Measurements from ENCODE around the gene RPP25L.
"Not testable (repeated sequence)": the region's sequence is repeated elsewhere in the genome, so short reads cannot be mapped to it uniquely, and the experiment has no call there.

Gene RPP25L, protein sequence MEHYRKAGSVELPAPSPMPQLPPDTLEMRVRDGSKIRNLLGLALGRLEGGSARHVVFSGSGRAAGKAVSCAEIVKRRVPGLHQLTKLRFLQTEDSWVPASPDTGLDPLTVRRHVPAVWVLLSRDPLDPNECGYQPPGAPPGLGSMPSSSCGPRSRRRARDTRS

DNA sequence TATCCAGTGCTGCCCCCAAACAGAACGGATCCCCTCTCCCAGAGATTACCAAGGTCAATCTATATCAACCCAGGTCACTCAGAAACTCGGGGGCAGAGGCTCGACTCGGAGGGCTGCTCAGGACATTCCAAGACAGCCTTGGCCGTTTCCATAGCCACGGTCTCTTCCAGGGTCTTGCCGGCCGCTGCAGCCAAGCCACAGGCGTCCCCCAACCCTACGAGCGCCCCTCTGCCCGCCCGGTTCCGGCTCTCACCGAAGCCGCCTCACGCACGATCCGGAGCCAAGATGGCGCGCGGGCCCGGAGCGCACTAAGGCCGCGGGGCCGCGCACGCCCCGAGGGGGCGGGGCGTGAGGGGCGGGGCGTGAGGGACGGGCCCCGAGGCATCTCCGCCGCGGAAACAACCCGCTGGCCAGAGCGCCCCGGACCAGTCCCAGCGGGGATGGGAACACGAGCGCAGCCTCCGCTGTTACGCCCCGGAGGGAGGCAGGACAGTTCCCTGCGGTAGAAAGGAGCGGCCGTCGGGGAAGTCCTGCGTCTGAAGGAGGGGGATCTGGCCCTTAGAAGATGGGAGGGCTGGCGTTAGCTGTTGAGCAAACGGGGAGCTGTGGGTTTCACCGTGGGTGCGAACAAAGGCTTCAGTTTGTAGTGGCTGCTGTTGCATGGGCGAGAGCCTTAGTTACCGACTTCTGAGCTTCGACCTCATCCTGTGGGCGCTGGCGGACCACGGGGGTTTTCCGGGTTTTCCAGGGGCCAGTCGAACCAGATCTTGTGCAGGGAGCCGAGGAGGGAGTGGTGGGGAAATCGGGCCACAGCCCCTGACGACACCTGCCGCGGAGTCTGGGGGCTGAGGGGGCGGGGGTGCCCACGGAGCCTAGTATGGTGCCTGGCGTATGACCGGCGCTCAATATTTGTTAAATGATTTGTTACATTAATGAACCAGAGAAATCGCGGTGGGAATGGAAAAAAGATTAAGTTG is at the start of gene RPP25L:
Gene RPP25L, minus strand, starts transcription at position 287 of the 977 bp plus-strand sequence. CDS start 801 bp downstream, outside the sequence.
- DNase-seq (ENCODE audit: low read depth, low spot score), result peak; percentile 61

DNA sequence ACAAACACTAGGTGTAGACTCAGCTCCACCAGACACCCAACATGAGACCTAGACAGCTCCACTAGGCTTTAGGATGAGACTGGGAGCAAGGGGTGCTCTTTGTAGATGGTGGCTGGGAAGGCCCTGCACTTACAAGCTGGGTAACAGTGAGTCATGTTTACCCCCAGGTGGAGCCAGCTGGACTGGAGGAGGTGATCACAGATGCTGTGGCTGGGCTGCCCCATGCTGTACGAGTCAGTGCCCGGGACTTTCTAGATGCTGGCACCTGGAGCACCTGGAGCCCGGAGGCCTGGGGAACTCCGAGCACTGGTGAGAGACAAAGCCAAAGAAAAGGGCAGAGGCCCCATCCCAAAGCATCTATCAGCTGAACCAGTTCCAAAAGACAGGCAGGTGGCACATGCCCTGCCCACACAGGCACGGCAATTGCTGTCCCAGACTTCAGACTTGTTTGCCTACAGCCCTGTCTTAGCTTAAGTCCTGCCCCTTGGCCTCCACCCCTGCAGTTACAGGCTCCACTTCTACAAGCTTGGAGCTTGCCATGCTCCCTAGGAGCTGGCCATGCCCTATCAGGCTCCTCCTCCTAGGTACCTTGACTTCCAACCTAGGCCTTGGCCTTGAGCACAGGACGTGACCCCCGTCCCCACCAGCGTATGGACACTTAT is 47.8 kb upstream of the RPP25L start:
- no peak for DNase-seq (ENCODE audit: low read depth, low spot score)

DNA sequence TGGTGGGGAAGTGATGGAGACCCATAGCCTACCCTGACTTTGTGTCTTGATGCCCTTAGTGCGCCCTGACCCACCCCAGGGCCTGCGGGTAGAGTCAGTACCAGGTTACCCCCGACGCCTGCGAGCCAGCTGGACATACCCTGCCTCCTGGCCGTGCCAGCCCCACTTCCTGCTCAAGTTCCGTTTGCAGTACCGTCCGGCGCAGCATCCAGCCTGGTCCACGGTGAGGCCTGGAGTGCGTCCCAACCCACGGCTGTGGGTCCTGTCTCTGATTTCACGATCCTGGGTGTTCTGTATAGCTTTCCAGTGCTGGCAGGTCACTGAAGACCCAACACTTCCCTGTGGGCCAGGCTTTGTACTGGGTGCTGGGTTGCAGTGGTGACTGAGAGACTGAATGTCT is 46.6 kb upstream of the RPP25L start:
- no peak for DNase-seq (ENCODE audit: low read depth, low spot score)

DNA sequence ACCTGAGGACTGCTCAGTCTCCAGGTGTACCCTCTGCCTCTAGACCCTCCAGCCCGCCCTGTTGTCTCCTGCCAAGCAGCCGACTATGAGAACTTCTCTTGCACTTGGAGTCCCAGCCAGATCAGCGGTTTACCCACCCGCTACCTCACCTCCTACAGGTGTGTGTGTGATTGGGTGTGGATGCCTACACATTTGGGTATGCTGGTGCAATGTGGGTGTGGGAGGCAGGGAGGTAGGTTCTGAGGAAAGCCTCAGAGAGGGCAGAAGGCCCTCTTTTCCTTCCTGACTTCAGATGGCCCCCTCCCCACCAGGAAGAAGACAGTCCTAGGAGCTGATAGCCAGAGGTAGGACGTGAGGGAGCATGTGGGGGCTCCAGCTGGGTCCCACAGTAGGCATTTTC is 45.1 kb upstream of the RPP25L start:
- DNase-seq (ENCODE audit: low read depth, low spot score), result no peak

DNA sequence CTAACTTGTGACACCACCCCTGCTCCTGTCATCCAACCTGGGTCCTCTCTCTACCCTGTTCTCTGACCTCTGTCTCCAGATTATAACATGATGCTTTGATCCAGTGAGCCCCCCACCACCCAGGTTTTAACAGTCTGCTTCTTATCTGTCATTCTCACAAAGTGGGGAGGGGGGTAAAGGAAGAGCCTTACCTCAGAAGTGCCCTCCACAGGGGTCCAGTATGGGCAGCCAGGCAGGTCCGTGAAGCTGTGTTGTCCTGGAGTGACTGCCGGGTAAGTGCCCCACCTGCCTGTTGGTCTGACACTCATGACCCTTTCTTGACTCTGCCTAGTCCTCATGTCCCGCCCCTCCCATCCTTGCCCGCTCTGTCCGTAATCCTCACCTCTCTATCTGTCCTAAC is 43.5 kb upstream of the RPP25L start:
- no peak for DNase-seq (ENCODE audit: low read depth, low spot score)

DNA sequence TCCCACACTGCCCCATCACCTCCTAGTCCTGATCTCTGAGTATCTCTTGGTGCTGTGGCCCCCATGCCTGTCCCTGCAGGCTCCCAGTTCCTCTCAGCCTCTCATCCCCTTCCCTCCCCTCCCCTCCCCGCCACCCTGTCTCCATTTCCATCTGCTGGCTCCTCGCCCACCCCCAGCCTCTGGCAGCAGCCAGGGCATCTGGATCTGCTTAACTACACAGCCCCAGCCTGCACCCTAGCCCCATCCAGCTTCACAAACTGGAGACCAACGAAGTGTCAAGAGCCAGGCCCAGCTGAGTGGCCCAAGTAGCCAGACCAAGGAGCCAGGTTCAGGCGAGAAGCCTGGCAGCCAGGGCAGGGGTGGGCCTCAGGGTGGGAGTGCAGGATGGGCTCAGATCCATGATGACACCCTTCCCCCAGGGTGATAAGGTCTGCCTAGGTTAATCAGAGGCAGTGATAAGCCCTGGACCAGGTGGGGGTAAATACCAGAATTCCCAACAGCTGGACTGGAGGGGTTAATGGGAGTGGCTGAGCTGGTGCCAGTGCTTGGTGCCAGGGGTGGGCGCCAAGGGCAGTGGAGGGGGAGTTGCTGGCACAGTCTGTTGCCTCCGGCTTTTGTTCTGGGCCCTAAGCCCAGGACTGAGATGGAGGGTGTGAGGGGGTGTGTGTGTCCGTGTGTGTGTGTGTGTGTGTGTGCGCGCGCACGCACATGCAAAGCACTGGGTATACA is 42.6 kb upstream of the RPP25L start:
- no peak for DNase-seq (ENCODE audit: low read depth, low spot score)

DNA sequence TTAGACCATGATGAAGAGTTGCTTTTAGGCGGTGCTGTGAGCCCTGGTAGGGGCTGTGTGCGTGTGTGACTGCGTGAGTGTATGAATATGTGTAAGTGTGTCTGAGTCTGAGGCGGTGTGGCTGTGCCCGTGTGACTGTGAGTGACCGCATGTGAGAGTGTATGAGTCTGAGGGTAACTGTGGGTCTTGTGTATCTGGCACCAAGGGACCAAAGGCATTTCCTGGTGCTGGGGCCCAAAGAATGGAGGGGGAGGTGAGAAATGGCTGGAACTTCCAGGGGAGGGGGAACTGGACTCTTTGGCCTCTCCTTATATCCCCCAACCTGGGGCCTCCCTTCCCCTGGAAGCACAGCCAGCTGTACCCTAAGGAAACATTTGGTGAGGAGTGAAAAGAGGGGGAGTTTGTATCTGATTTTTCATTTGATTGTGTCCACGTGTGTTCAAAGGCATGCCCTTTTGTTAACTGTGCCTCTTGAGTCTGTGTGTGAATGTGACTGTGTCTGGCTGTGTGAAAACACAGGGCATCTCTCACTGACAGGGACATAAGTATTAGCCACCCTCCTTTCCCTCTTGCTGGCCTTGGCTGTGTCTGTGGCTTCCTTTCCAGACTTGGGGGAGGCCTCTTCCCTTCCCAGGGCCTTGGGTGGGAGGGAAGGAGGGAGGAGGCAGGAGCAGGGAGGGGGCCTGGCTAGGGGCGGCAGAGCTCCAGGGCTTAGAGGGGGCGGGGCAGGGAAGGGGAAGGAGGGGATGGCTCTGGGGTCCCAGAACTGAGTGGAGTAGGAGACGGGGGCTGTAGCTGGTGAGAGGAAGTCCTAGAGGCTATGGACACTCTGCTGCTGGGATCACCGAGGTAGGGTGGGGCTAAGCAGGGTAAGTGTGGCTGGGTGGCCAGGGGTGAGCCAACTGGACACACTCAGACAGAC is 41.5 kb upstream of the RPP25L start:
- no peak for DNase-seq (ENCODE audit: low read depth, low spot score)

DNA sequence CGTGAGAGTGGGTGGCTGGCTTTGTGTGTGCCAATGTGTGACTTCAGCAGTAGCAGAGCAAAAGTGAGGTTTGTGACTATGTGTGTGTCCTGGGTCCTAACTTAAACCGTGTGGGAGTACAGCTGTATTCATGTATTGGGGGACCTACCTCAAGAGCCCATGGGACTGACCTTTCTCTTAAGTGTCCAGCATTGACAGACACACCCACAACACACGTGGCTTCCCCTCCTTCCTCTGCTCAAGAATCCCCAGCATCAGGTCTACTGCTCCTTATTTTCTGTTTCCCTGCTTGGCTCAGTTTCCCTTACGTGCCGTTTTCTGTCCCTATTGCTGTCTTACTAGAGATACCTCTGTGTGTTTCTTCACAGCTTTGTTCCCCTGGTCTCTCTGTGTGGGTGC is 40.7 kb upstream of the RPP25L start:
- no peak for DNase-seq (ENCODE audit: low read depth, low spot score)

DNA sequence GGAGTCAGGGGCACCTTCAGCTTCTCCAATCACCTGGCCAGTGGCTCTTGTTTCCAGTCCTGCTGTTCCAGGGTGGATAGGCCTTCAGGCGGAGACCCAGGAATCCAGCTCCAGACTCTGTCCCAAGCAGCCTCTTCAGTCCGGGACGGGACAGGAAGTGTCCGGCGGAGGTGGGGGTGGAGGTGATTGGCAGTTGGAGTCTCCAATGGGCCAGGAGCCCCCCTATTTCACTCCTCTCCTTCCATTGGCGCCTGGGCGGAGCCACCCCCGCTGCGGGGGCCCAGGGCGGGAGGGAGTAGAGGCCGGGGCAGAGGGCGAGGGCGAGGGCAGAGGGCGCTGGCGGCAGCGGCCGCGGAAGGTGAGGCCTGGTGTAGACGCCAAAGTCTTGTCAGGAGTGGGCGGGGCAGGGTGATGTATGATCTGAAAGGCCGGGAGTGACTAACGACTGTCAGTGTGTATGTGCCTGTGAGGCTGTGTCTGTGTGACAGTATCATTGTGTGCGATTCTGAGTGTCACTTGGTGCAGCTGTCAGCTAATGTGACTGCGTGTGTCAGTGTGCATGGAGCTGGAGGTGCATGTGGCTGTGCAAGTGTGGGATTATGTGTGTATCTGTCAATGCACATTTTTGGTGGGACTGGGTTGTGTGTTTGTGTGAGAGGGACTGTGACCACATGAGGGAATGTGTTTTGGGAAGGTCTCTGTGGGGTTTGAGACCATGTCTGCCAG is 40.1 kb upstream of the RPP25L start, which contains the start of gene IL11RA:
Gene IL11RA, plus strand, starts transcription at position 310 of the 726 bp plus-strand sequence. CDS start 3,033 bp downstream, outside the sequence.
- no peak for DNase-seq (ENCODE audit: low read depth, low spot score)

DNA sequence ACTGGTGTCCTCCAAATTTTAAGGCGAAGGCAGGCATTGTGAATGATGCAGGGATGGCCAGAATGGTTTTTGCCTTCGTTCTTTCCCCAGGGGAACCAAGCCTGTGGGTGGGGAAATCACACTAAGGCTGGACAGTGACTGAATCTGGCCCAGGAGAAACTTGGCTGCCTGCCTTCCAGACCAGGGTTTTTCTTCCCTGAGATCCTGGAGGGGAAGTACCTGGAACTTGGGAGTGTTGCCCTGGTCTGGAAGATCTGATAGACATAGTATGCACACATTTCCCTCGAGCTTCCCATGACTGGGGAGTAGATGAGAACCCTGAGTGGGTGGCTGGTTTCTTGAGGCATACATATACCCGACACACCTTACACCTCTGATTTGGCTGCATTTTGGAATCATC is 39.4 kb upstream of the RPP25L start:
- DNase-seq (ENCODE audit: low read depth, low spot score), result no peak

DNA sequence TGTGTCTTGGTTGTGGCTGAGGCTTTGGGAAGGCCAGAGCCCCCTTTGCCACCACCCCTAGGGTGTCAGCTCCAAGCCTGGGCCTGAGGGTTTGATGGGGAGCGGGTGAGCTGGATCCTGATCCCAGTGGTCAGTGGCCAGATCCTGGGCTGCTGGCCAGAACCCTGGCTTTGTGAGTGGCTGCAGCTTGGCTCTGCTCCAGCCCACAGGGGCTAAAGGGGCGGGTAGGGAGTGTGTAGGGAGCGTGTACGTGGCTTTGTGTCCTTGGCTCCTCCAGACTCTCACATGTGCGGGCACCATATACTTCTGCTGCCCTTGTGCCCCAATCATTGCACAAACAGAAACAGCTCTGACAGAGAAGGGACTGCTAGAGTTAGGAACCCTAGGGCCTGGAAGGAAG is 38.9 kb upstream of the RPP25L start:
- DNase-seq (ENCODE audit: low read depth, low spot score), result no peak

DNA sequence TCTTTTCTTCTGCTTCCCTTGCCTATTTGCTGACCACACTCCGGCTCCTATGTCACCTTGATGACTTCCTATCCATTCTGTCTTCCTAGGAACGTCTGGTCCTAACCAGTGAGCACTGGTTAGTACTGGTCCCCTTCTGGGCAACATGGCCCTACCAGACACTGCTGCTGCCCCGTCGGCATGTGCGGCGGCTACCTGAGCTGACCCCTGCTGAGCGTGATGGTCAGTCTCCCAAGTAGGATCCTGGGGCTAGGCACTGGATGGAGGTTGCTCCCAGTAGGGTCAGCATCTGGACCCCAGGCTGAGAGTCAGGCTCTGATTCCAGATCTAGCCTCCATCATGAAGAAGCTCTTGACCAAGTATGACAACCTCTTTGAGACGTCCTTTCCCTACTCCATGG is 36.8 kb upstream of the RPP25L start:
- DNase-seq (ENCODE audit: low read depth, low spot score), result no peak

DNA sequence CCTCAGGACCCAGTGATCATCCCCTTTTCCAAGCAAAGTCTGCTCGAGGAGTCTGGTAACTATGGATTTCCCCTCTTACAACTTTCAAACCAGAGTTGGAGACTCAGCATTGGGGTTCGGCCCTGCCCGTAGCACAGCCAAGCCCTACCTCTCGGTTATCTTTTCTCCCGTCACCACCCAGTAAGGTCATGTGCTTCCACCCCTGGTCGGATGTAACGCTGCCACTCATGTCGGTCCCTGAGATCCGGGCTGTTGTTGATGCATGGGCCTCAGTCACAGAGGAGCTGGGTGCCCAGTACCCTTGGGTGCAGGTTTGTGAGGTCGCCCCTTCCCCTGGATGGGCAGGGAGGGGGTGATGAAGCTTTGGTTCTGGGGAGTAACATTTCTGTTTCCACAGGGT is 35.8 kb upstream of the RPP25L start:
- no peak for DNase-seq (ENCODE audit: low read depth, low spot score)

DNA sequence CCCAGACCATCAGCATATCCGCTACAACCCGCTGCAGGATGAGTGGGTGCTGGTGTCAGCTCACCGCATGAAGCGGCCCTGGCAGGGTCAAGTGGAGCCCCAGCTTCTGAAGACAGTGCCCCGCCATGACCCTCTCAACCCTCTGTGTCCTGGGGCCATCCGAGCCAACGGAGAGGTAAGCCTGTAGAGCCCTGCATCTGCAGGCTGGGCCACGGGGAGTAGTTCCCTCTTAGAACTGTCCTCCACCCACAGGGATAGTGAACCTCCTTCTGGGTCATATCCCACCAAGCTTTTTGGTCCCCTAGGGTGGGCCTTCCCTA is 35.1 kb upstream of the RPP25L start:
- no peak for DNase-seq (ENCODE audit: low read depth, low spot score)

DNA sequence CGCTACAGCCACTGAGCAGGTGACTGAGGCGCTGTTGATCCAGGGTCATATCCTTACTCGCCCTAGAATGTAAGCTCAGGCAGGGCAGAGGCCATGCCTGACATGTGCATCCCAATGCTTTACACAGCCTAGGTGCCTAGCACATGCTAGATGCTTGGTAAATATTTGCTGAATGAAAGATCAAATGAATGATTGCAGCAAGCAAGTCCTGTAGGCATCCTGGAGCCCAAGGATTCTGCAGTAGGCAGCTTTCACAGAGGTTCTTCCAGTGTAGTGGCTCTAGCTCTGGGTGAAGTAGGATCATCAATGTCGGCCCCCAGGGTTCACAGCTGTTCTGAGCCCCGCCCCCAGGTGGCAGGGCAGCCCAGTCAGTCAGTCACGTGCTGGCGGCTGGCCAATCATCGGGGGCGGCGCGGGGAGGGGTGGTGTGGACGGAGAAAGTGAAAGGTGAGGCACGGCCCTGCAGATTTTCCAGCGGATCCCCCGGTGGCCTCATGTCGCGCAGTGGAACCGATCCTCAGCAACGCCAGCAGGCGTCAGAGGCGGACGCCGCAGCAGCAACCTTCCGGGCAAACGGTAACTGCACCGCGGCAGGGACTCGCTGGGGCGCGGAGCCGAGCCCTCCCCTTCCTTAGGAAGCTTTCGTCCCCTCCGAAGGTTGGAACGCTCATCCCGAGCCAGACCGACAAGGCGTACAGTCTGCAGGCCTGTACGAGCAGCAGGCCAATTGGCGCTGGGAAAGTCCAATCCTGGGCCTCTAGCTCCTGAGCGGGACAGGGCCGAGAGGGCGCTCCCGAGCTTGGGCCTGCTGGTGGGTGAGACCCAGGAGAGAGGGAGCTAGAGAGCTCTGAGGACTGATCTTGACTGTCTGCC is 34.5 kb upstream of the RPP25L start, which contains the start of gene GALT:
Gene GALT, plus strand, starts transcription at position 465 of the 873 bp plus-strand sequence. Its CDS starts 30 bp downstream, at position 495.
- peak; percentile 99 for DNase-seq (ENCODE audit: low read depth, low spot score)

DNA sequence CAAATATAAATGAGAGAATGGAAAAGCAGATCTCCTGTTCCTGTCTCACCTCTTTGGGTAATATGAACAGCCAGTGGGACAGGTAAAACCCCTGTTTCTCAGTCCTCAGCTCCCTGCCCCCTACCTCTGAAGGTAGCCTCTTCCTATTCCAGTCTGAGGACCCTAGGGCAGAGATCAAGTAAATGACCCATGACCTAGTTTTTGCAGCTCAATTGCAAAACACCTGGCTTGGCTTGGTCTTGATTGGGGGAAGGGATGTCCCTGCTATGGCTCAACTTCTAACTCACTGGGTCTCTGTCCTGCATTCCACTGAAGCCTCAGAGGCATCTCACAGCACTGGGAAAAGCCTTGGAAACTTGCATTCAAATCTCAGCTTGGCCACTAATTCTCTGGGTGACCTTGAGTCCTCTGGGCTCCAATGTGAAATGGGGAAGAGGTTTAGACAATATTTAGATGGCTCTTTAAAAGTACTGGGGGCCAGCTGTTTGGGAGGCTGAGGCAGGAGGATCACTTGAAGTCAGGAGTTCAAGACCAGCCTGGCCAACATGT is 32.9 kb upstream of the RPP25L start:
- no peak for DNase-seq (ENCODE audit: low read depth, low spot score)

DNA sequence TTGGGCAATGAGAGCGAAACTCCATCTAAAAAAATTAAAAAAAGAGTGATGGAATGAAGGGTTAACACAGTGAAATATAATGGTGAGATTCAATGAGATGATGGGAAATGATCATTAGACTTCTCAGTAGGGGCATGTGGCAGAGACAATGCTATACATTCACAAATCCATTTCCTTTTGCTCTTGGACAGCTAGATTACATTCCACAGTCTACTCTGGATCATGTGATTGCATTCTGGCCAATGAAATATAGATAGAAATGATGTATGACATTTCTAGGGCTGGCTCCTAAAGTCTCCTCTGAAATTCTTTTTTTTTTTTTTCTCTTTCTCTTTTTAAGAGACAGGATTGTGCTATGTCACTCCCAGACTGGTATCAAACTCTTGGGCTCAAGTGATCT is 30.8 kb upstream of the RPP25L start:
- no peak for DNase-seq (ENCODE audit: low read depth, low spot score)

DNA sequence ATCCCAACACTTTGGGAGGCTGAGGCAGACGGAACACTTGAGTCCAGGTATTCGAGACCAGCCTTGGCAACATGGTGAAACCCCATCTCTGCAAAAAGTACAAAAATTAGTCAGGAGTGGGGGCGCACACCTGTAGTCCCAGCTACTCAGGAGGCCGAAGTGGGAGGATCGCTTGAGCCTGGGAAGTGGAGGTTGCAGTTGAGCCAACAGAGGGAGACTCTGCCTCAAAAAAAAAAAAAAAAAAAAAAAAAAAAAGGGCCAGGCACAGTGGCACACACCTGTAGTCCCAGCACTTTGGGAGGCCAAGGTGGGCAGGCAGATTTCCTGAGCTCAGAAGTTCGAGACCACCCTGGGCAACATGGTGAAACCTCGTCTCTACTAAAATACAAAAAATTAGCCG is 27.4 kb upstream of the RPP25L start:
- DNase-seq (ENCODE audit: low read depth, low spot score), result not testable (repeated sequence)

DNA sequence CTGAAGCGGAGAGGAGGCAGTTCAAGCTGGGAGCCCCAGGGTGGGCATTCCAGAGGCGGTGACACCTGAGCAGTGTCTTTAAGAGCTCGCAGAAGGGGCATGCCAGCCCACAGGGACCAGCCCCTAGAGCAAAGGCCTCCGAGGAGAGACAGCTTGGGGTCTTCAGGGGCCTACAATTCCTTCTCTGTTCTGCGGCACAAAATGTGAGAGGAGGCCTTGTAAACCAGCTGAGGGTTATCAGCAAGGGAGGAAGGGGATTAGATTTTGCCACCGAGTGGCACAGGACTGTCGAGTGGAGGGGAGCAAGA is 26.2 kb upstream of the RPP25L start:
- DNase-seq (ENCODE audit: low read depth, low spot score), result no peak
